Esophagus squamous epithelium (tissue), 4 donors: Measurements from ENCODE around the gene OR13C2.

Experiments used
- CTCF ChIP-seq, 6 experiments: fragments of 450-650 bp in 4 of 6; fragments of 200-600 bp in 2 of 6; sonication (generic) in 2 of 6; IDR thresholded peaks; one replicate each; pipeline ENCODE4 v1.5.1; 2016 to 2019; ENCODE audit warnings: antibody characterized with exemption in 6 of 6, mild to moderate bottlenecking in 4 of 6, moderate library complexity in 4 of 6
- POLR2A ChIP-seq, 4 donors: fragments of 450-650 bp; IDR thresholded peaks; one replicate each; pipeline ENCODE4 v1.6.1; 2017; ENCODE audit warnings: antibody characterized with exemption in 4 of 4, mild to moderate bottlenecking in 4 of 4, moderate library complexity in 3 of 4

DNA sequence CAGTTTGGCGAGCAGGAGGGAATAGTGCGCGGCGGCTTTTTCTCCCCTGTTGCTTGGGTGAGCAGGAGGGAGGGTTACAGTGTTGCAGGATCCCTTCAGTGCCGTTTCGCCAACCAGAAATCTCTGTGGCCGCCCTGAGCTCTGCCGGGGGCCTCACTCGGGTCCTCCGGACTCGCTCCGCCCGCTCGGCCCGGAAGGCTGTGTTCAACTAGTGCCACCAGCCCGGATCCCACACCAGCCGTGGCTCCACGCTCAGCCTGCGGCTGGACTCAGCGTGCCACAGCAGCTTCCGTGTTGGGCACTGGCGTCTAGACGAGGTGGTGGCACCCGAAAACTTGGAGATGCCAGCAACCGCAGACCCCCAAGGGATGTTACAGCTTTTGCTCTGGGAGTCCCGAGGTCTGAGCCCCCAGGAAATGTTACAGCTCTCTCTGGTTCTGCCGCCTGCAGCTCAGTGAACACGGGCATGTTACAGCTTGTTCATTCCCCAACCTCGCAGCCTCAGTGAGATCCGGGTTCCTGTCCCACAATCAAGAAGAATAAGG is 28.6 kb upstream of the OR13C2 start:
- TF ChIP-seq CTCF (IDR thresholded peaks at IDR 0.05) (no peak), POLR2A (IDR thresholded peaks at IDR 0.05) (no peak)
